ENCODE results near the gene TEX11. TPM values are rescaled to one million over a fixed set of nuclear protein-coding genes. Genes with fewer than 3 reads are reported as not detected.
"Not testable (repeated sequence)": the region's sequence is repeated elsewhere in the genome, so short reads cannot be mapped to it uniquely, and the experiment has no call there.

The TEX11 gene
- total RNA-seq (not detected), polyA plus RNA-seq (not detected)
- long read RNA-seq, donor 1, partial matches to known transcripts, result 0 of 2 reads
- long read RNA-seq, donor 1, other reads (novel, unspliced or antisense), result 2 of 2 reads
- long read RNA-seq, donor 2, result 0 reads

GRCh38 chrX:70908541-70908940 lies at the start of gene TEX11:
TSS of gene TEX11 (minus strand) at chrX:70908711. CDS start at chrX:70907789, 922 bp downstream.
- Histone ChIP-seq H3K9me3 (ENCODE audit: control insufficient read depth, low read length) (no peaks in the 10 kb centered on the region), H3K27me3 (ENCODE audit: control insufficient read depth in 1 of 2, insufficient read depth in 2 of 2, low read length in 1 of 2) (no peaks in the 10 kb centered on the region), H3K27ac (ENCODE audit: low read depth in 1 of 2, low read length in 2 of 2) (no peak within 1 kb of the TSS), H3K36me3 (ENCODE audit: control insufficient read depth in 1 of 2, insufficient read depth in 2 of 2, low read length in 1 of 2) (no peaks in the 10 kb centered on the region), H3K4me1 (ENCODE audit: control insufficient read depth in 1 of 2, insufficient read depth in 2 of 2, low read length in 2 of 2) (no peaks in the 10 kb centered on the region), H3K4me3 (ENCODE audit: low read length in 2 of 2) (no peak within 1 kb of the TSS)
- ATAC-seq (ENCODE audit: low FRiP score) (no peak), DNase-seq (no peak)
- intact Hi-C loops (cut with DNase I), result no loop called here
- 73 to 90% methylated on average over 14 of the region's 14 CpGs for WGBS, 2 donors

- no peak for DNase-seq
- no peaks in the 10 kb centered on the region for H3K9me3 ChIP-seq (ENCODE audit: control insufficient read depth, low read length)
- no peak overlapping the region for H3K27ac ChIP-seq (ENCODE audit: low read depth in 1 of 2, low read length in 2 of 2)
- no peaks in the 10 kb centered on the region for H3K36me3 ChIP-seq (ENCODE audit: control insufficient read depth in 1 of 2, insufficient read depth in 2 of 2, low read length in 1 of 2)
- no peaks in the 10 kb centered on the region for H3K4me1 ChIP-seq (ENCODE audit: control insufficient read depth in 1 of 2, insufficient read depth in 2 of 2, low read length in 2 of 2)
- no peak overlapping the region for H3K4me3 ChIP-seq (ENCODE audit: low read length in 2 of 2)
- H3K27me3 ChIP-seq (ENCODE audit: control insufficient read depth in 1 of 2, insufficient read depth in 2 of 2, low read length in 1 of 2), result no peaks in the 10 kb centered on the region
- no peak for ATAC-seq (ENCODE audit: low FRiP score)
- 87 to 88% methylated on average over 3 of the region's 3 CpGs for WGBS, 2 donors
- intact Hi-C loops (cut with DNase I), result no loop called here
Measured at GRCh38 chrX:70954871-70955270, 46.4 kb upstream of the TEX11 start.

DNA sequence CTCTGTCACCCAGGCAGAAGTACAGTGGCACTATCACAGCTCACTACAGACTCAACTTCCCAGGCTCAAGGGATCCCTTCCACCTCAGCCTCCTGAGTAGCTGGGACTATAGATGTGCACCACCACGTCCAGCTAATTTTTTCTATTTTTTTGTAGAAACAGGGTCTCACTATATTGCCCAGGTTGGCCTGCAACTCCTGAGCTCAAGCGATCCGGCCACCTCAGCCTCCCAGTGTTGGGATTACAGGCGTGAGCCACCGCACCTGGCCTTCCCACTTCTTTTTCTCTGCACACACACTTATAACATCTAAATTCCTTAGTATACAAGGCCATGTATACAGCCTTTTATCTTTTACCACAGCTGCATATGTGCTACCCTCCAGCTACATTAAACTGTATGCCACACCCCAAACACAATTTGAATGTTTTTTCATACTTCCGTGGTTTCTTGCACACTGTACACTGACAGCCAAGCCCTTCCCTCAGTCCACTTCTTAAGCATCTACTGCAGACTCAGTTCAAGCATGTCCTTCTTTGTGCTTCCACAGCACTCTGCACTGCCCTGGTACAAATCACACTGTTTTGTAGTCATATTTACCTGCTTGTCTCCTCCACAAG lies 15.9 kb upstream of the TEX11 start:
- H3K4me1 ChIP-seq (ENCODE audit: control insufficient read depth in 1 of 2, insufficient read depth in 2 of 2, low read length in 2 of 2), result no peaks in the 10 kb centered on the region
- H3K27me3 ChIP-seq (ENCODE audit: control insufficient read depth in 1 of 2, insufficient read depth in 2 of 2, low read length in 1 of 2), result no peaks in the 10 kb centered on the region
- H3K9me3 ChIP-seq (ENCODE audit: control insufficient read depth, low read length), result peaks cover 1% of the 10 kb centered on the region
- ATAC-seq (ENCODE audit: low FRiP score) (no peak), DNase-seq (no peak)
- no peak overlapping the region for H3K4me3 ChIP-seq (ENCODE audit: low read length in 2 of 2)
- no peaks in the 10 kb centered on the region for H3K36me3 ChIP-seq (ENCODE audit: control insufficient read depth in 1 of 2, insufficient read depth in 2 of 2, low read length in 1 of 2)
- H3K27ac ChIP-seq (ENCODE audit: low read depth in 1 of 2, low read length in 2 of 2), result no peak overlapping the region
- intact Hi-C loops (cut with DNase I), result no loop called here
- WGBS, 2 donors, result 84 to 87% methylated on average over 6 of the region's 6 CpGs

DNA sequence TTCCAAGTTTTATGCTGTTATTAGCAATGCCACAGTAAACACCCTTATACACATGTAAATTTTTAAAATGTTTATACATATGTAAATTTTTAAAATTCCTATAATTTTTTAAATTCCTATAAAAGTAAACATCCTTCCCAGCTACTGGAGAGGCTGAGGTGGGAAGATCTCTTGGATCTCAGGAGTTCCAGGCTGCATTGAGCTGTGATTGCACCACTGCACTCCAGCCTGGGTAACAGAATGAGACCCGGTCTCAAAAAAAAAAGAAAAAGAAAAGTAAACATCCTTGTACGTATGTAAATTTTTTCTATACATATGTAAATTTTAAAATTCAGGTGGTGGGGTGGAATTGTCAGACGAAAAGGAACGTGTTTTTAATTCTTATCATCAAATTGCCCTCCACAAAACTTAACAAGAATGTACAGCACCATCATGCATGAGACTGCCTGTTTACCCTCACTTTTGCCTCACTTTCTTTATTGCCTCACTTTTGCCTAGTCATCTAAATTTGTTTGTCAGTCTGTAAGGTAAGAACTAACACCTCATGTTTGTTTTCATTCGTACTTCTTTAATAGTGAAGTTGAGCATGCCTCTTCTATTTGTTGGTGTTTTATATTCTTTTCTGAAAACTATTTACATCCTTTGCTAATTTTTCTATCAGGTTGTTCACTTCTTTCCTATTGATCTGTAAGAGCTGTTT lies 14.4 kb upstream of the TEX11 start:
- intact Hi-C loops (cut with DNase I), result no loop called here
- Histone ChIP-seq H3K4me1 (ENCODE audit: control insufficient read depth in 1 of 2, insufficient read depth in 2 of 2, low read length in 2 of 2) (no peaks in the 10 kb centered on the region), H3K4me3 (ENCODE audit: low read length in 2 of 2) (no peak overlapping the region), H3K27me3 (ENCODE audit: control insufficient read depth in 1 of 2, insufficient read depth in 2 of 2, low read length in 1 of 2) (no peaks in the 10 kb centered on the region), H3K27ac (ENCODE audit: low read depth in 1 of 2, low read length in 2 of 2) (no peak overlapping the region), H3K9me3 (ENCODE audit: control insufficient read depth, low read length) (no peaks in the 10 kb centered on the region), H3K36me3 (ENCODE audit: control insufficient read depth in 1 of 2, insufficient read depth in 2 of 2, low read length in 1 of 2) (no peaks in the 10 kb centered on the region)
- no peak for ATAC-seq (ENCODE audit: low FRiP score)
- 9 to 10% methylated on average over 5 of the region's 5 CpGs for WGBS, 2 donors
- no peak for DNase-seq

- no peaks in the 10 kb centered on the region for H3K9me3 ChIP-seq (ENCODE audit: control insufficient read depth, low read length)
- 7 to 29% methylated on average over 3 of the region's 3 CpGs for WGBS, 2 donors
- H3K27ac ChIP-seq (ENCODE audit: low read depth in 1 of 2, low read length in 2 of 2), result no peak overlapping the region
- no peaks in the 10 kb centered on the region for H3K36me3 ChIP-seq (ENCODE audit: control insufficient read depth in 1 of 2, insufficient read depth in 2 of 2, low read length in 1 of 2)
- intact Hi-C loops (cut with DNase I), result no loop called here
- no peaks in the 10 kb centered on the region for H3K4me1 ChIP-seq (ENCODE audit: control insufficient read depth in 1 of 2, insufficient read depth in 2 of 2, low read length in 2 of 2)
- ATAC-seq (ENCODE audit: low FRiP score) (no peak), DNase-seq (no peak)
- H3K4me3 ChIP-seq (ENCODE audit: low read length in 2 of 2), result no peak overlapping the region
- H3K27me3 ChIP-seq (ENCODE audit: control insufficient read depth in 1 of 2, insufficient read depth in 2 of 2, low read length in 1 of 2), result no peaks in the 10 kb centered on the region
Measured at GRCh38 chrX:70921709-70922352, 13.3 kb upstream of the TEX11 start.

DNA sequence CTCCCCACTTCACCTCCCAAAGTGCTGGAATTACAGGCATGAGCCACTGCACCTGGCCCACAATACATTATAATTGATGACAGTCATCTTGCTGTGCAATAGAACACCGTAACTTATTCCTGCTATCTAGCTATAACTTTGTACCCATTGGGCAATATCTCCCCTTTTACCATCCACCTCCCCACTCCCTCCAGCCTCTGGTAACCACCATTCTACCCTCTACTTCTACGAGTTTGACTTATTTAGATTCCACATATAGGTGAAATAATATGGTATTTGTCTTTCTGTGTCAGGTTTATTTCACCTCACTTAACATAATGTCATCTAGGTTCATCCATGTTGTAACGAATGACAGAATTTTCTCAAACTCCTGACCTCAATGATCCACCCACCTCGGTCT lies 8.2 kb upstream of the TEX11 start:
- H3K4me3 ChIP-seq (ENCODE audit: low read length in 2 of 2), result no peak overlapping the region
- no peaks in the 10 kb centered on the region for H3K4me1 ChIP-seq (ENCODE audit: control insufficient read depth in 1 of 2, insufficient read depth in 2 of 2, low read length in 2 of 2)
- 89 to 92% methylated on average over 4 of the region's 4 CpGs for WGBS, 2 donors
- DNase-seq, result no peak
- intact Hi-C loops (cut with DNase I), result no loop called here
- ATAC-seq (ENCODE audit: low FRiP score), result no peak
- H3K36me3 ChIP-seq (ENCODE audit: control insufficient read depth in 1 of 2, insufficient read depth in 2 of 2, low read length in 1 of 2), result no peaks in the 10 kb centered on the region
- H3K27me3 ChIP-seq (ENCODE audit: control insufficient read depth in 1 of 2, insufficient read depth in 2 of 2, low read length in 1 of 2), result no peaks in the 10 kb centered on the region
- H3K9me3 ChIP-seq (ENCODE audit: control insufficient read depth, low read length), result no peaks in the 10 kb centered on the region
- no peak overlapping the region for H3K27ac ChIP-seq (ENCODE audit: low read depth in 1 of 2, low read length in 2 of 2)

DNA sequence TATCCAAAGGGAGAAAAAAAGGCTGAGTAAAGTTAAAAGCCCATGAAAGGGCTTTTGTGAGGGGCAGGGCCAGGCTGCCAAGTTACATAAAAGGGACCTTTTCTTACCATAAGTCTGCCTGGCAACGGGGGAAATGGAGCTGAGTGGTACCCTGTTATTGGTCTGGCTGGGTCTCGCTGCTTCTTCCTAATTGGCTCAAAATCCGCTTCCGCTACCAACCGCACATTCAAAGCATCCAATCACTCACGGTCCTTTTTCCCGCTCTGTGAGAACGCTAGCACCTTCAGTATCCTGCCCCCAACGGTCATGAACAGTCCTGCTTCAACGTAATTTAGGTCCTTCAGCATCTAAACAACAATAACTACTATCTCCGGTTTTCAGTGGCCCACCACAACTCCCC lies 611 bp downstream of the TEX11 start:
- DNase-seq (no peak), ATAC-seq (ENCODE audit: low FRiP score) (no peak)
- Histone ChIP-seq H3K27me3 (ENCODE audit: control insufficient read depth in 1 of 2, insufficient read depth in 2 of 2, low read length in 1 of 2) (no peaks in the 10 kb centered on the region), H3K4me1 (ENCODE audit: control insufficient read depth in 1 of 2, insufficient read depth in 2 of 2, low read length in 2 of 2) (no peaks in the 10 kb centered on the region), H3K36me3 (ENCODE audit: control insufficient read depth in 1 of 2, insufficient read depth in 2 of 2, low read length in 1 of 2) (no peaks in the 10 kb centered on the region), H3K4me3 (ENCODE audit: low read length in 2 of 2) (no peak overlapping the region), H3K27ac (ENCODE audit: low read depth in 1 of 2, low read length in 2 of 2) (no peak overlapping the region), H3K9me3 (ENCODE audit: control insufficient read depth, low read length) (no peaks in the 10 kb centered on the region)
- 91 to 94% methylated on average over 11 of the region's 11 CpGs for whole genome bisulfite sequencing, 2 donors
- intact Hi-C loops (cut with DNase I), result no loop called here

- no peaks in the 10 kb centered on the region for H3K27me3 ChIP-seq (ENCODE audit: control insufficient read depth in 1 of 2, insufficient read depth in 2 of 2, low read length in 1 of 2)
- H3K36me3 ChIP-seq (ENCODE audit: control insufficient read depth in 1 of 2, insufficient read depth in 2 of 2, low read length in 1 of 2), result no peaks in the 10 kb centered on the region
- H3K4me3 ChIP-seq (ENCODE audit: low read length in 2 of 2), result no peak overlapping the region
- no peaks in the 10 kb centered on the region for H3K9me3 ChIP-seq (ENCODE audit: control insufficient read depth, low read length)
- intact Hi-C loops (cut with DNase I), result no loop called here
- DNase-seq (no peak), ATAC-seq (ENCODE audit: low FRiP score) (no peak)
- H3K27ac ChIP-seq (ENCODE audit: low read depth in 1 of 2, low read length in 2 of 2), result no peak overlapping the region
- WGBS, 2 donors, result 63 to 66% methylated on average over 7 of the region's 7 CpGs
- no peaks in the 10 kb centered on the region for H3K4me1 ChIP-seq (ENCODE audit: control insufficient read depth in 1 of 2, insufficient read depth in 2 of 2, low read length in 2 of 2)
Measured at GRCh38 chrX:70901465-70901864, 7.0 kb downstream of the TEX11 start.

DNA sequence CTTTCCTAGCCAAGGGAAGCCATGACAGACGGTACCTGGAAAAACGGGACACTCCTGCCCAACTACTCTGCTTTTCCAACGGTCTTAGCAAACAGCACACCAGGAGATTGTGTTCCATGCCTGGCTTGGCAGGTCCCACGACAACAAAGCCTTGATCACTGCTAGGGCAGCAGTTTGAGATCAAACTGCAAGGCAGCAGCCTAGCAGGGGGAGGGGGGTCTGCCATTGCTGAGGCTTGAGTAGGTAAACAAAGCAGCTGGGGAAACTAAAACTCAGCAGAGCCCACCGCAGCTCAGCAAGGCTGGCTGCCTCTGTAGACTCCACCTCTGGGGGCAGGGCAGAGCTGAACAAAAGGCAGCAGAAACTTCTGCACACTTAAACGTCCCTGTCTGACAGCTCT lies 18.1 kb downstream of the TEX11 start:
- H3K36me3 ChIP-seq (ENCODE audit: control insufficient read depth in 1 of 2, insufficient read depth in 2 of 2, low read length in 1 of 2); intact Hi-C loops (cut with DNase I); H3K9me3 ChIP-seq (ENCODE audit: control insufficient read depth, low read length); DNase-seq; ATAC-seq (ENCODE audit: low FRiP score); H3K27me3 ChIP-seq (ENCODE audit: control insufficient read depth in 1 of 2, insufficient read depth in 2 of 2, low read length in 1 of 2); H3K27ac ChIP-seq (ENCODE audit: low read depth in 1 of 2, low read length in 2 of 2); H3K4me1 ChIP-seq (ENCODE audit: control insufficient read depth in 1 of 2, insufficient read depth in 2 of 2, low read length in 2 of 2); H3K4me3 ChIP-seq (ENCODE audit: low read length in 2 of 2): not testable (repeated sequence)
- 46 to 49% methylated on average over 6 of the region's 6 CpGs for WGBS, 2 donors
